B cell (primary cell): Measurements from ENCODE around the gene EIPR1. TPM values are rescaled to one million over a fixed set of nuclear protein-coding genes. Genes with fewer than 3 reads are reported as not detected.

ENCODE experiments used
- ATAC-seq: fragments of 200-7000 bp; cut with Tn5 transposase; one replicate; pipeline ENCODE4 v1.10.0; 2021; ENCODE audit warnings: low read depth, mild to moderate bottlenecking, moderate number of reproducible peaks, moderate library complexity
- CTCF ChIA-PET: fragments of 350-600 bp; sonication (Branson Sonifier 250); formaldehyde crosslinking; loops from one replicate; lab custom pipeline; 2021; ENCODE audit warnings: antibody characterized with exemption, inconsistent platforms; lab: Charles Lee
- POLR2A ChIA-PET: fragments of 350-600 bp; sonication (Branson Sonifier 250); formaldehyde crosslinking; loops from one replicate; lab custom pipeline; 2021; ENCODE audit warnings: antibody characterized with exemption; lab: Charles Lee
- DNase-seq: peaks from one replicate; pipeline ENCODE4 v3.0.0; 2013
- H2AFZ ChIP-seq: 2 replicates; pipeline ENCODE4 v1.6.1; 2012; ENCODE audit warnings: mild to moderate bottlenecking, low read depth, low read length; ENCODE audit not compliant: insufficient read depth, poor library complexity, severe bottlenecking
- H3K27ac ChIP-seq, 2 donors: 1 replicate in 1 of 2; 2 replicates in 1 of 2; pipeline ENCODE4 v1.5.1; 2012 to 2013; ENCODE audit warnings: low read length in 2 of 2, mild to moderate bottlenecking in 2 of 2, moderate library complexity in 1 of 2
- H3K27me3 ChIP-seq, 4 experiments: fragments of 200-600 bp in 1 of 4; sonication (generic) in 1 of 4; replicated peaks in 1 of 4; 1 replicate in 2 of 4; 2 replicates in 2 of 4; pipeline versions ENCODE4 v1.6.1 to v1.7.0; 2013 to 2016; ENCODE audit warnings: low read length in 3 of 4, mild to moderate bottlenecking in 2 of 4, mixed read lengths in 1 of 4, moderate library complexity in 1 of 4; ENCODE audit not compliant: insufficient read depth in 4 of 4, control insufficient read depth in 3 of 4; ENCODE audit errors: control extremely low read depth in 1 of 4
- H3K36me3 ChIP-seq, 2 experiments: replicated peaks in 1 of 2; 1 replicate in 1 of 2; 2 replicates in 1 of 2; pipeline versions ENCODE4 v1.6.1 to v1.7.1; 2013; ENCODE audit warnings: low read length in 1 of 2; ENCODE audit not compliant: insufficient read depth in 2 of 2, control insufficient read depth in 1 of 2; ENCODE audit errors: control extremely low read depth in 1 of 2, extremely low read depth in 1 of 2
- H3K4me1 ChIP-seq, 2 donors: fragments of 200-600 bp in 1 of 2; sonication (generic) in 1 of 2; 1 replicate in 1 of 2; 2 replicates in 1 of 2; pipeline versions ENCODE4 v1.5.1 to v1.6.1; 2013 to 2017; ENCODE audit warnings: low read length in 2 of 2; ENCODE audit not compliant: control insufficient read depth in 2 of 2, insufficient read depth in 2 of 2
- H3K4me2 ChIP-seq: replicated peaks from 2 replicates; pipeline ENCODE3; 2012; ENCODE audit warnings: mild to moderate bottlenecking, low read depth, low read length; ENCODE audit not compliant: poor library complexity, severe bottlenecking
- H3K4me3 ChIP-seq, 5 experiments: fragments of 200-600 bp in 1 of 5; sonication (generic) in 1 of 5; 1 replicate in 3 of 5; 2 replicates in 2 of 5; pipeline versions ENCODE4 v1.5.1 to v1.7.0; 2011 to 2016; ENCODE audit warnings: low read length in 4 of 5, mild to moderate bottlenecking in 4 of 5, low read depth in 2 of 5, control low read depth in 1 of 5, moderate library complexity in 1 of 5; ENCODE audit not compliant: insufficient read depth in 1 of 5; ENCODE audit errors: control extremely low read depth in 1 of 5, extremely low read depth in 1 of 5
- H3K79me2 ChIP-seq: fragments of 200-600 bp; sonication (generic); one replicate; pipeline ENCODE4 v1.6.0; 2016; ENCODE audit warnings: low read length; ENCODE audit not compliant: control insufficient read depth, insufficient read depth
- H3K9ac ChIP-seq: fragments of 200-600 bp; sonication (generic); 2 replicates; pipeline ENCODE4 v1.6.1; 2017; ENCODE audit warnings: mild to moderate bottlenecking, low read length, moderate library complexity
- H3K9me3 ChIP-seq, 3 donors: one replicate each; pipeline versions ENCODE4 v1.6.1 to v1.7.1; 2013; ENCODE audit warnings: low read length in 2 of 3; ENCODE audit not compliant: control insufficient read depth in 2 of 3, insufficient read depth in 1 of 3; ENCODE audit errors: control extremely low read depth in 1 of 3
- H4K20me1 ChIP-seq: 2 replicates; pipeline ENCODE4 v1.6.0; 2012; ENCODE audit warnings: mild to moderate bottlenecking, low read length; ENCODE audit not compliant: insufficient read depth, control insufficient read depth, poor library complexity, severe bottlenecking
- H3K27ac Mint-ChIP-seq: one replicate; pipeline ENCODE4 v1.8.0; 2021; ENCODE audit warnings: mixed read lengths
- H3K27me3 Mint-ChIP-seq: one replicate; pipeline ENCODE4 v1.8.0; 2021; ENCODE audit warnings: mixed read lengths
- H3K4me1 Mint-ChIP-seq: one replicate; pipeline ENCODE4 v1.8.0; 2021; ENCODE audit warnings: mixed read lengths
- H3K4me3 Mint-ChIP-seq: one replicate; pipeline ENCODE4 v1.8.0; 2021; ENCODE audit warnings: mixed read lengths
- H3K9me3 Mint-ChIP-seq: one replicate; pipeline ENCODE4 v1.8.0; 2022; ENCODE audit warnings: mixed read lengths; ENCODE audit not compliant: insufficient read depth
- CTCF ChIP-seq: fragments of 200-600 bp; IDR thresholded peaks from one replicate; pipeline ENCODE4 v1.8.0; 2022; ENCODE audit warnings: antibody characterized with exemption, mild to moderate bottlenecking
- EZH2 ChIP-seq: IDR thresholded peaks from 2 replicates; pipeline ENCODE4 v1.6.1; 2012; ENCODE audit warnings: borderline replicate concordance, low read depth, mild to moderate bottlenecking, moderate library complexity, low read length; ENCODE audit not compliant: insufficient read depth, poor library complexity, severe bottlenecking
- WGBS: methylation state at CpG from one replicate; pipeline ENCODE4 v1.1.5; 2013; ENCODE audit warnings: missing lambda C conversion rate; ENCODE audit not compliant: insufficient coverage; 5-methylcytosine and 5-hydroxymethylcytosine counted together
- intact Hi-C: fragments of 100-400 bp; cut with micrococcal nuclease; formaldehyde crosslinking; loops from one replicate; pipeline ENCODE4 v1.10.0; 2022
- polyA plus RNA-seq: library from polyadenylated mRNA; depleted of rRNA; stranded (reverse); fragments of >200 nt; gene quantifications from 2 replicates; pipeline ENCODE4 v1.2.3, GENCODE V29; 2012
- total RNA-seq, 2 donors: library from RNA; stranded (reverse); fragments of 120-200 nt in 1 of 2; gene quantifications; 1 replicate in 1 of 2; 2 replicates in 1 of 2; pipeline versions ENCODE4 v1.2.3 to v1.2.4, GENCODE V29; 2013 to 2022

The EIPR1 gene
- total and polyA plus RNA-seq, 2 donors (not counting 1 experiment from before 2014, with no cell fraction given), result 31.8 to 37.0 TPM

- DNase-seq, result no peak
- POLR2A ChIA-PET, result no interaction called here
- Histone ChIP-seq H3K36me3 (peaks cover 0 to 8% of the 10 kb centered on the region in 2 experiments), H3K27ac (no peak overlapping the region), H3K9ac (no peak overlapping the region), H4K20me1 (peaks cover 16% of the 10 kb centered on the region), H3K4me1 (no peaks in the 10 kb centered on the region), H3K4me2 (no peak overlapping the region), H3K27me3 (no peaks in the 10 kb centered on the region), H3K4me3 (no peak overlapping the region), H2AFZ (no peak overlapping the region), H3K9me3 (no peaks in the 10 kb centered on the region), H3K79me2 (peaks cover 33% of the 10 kb centered on the region)
- no peak for ATAC-seq
- Mint-ChIP-seq H3K4me3 (no peak overlapping the region), H3K9me3 (no peaks in the 10 kb centered on the region), H3K27ac (no peak overlapping the region), H3K4me1 (no peaks in the 10 kb centered on the region), H3K27me3 (no peaks in the 10 kb centered on the region)
- TF ChIP-seq EZH2 (no peak), CTCF (no peak)
- WGBS, result 94% methylated on average over 11 of the region's 12 CpGs
- intact Hi-C loops, result no loop called here
- CTCF ChIA-PET, result interaction anchor here (0.8 kb wide), 1 partner anchor 9 kb away, joined by 3 read pairs; no protein-coding TSS in a partner anchor
Observed at GRCh38 chr2:3312576-3313345, 64.9 kb downstream of the EIPR1 start.

GRCh38 chr2:3311601-3312000 lies 66.0 kb downstream of the EIPR1 start:
- no peak overlapping the region for H3K9ac ChIP-seq
- intact Hi-C loops, result no loop called here
- H3K36me3 ChIP-seq, result no peaks in the 10 kb centered on the region
- H3K4me3 Mint-ChIP-seq, result no peak overlapping the region
- H3K4me3 ChIP-seq, result no peak overlapping the region
- CTCF ChIA-PET, result no interaction called here
- WGBS, result 96% methylated on average over 8 of the region's 12 CpGs
- no peaks in the 10 kb centered on the region for H3K27me3 Mint-ChIP-seq
- no peak for TF ChIP-seq CTCF
- no peak for TF ChIP-seq EZH2
- H3K4me1 ChIP-seq, result no peaks in the 10 kb centered on the region
- H3K9me3 Mint-ChIP-seq, result no peaks in the 10 kb centered on the region
- no peak for DNase-seq
- no peaks in the 10 kb centered on the region for H3K9me3 ChIP-seq
- no peaks in the 10 kb centered on the region for H3K4me1 Mint-ChIP-seq
- POLR2A ChIA-PET, result no interaction called here
- no peak overlapping the region for H3K27ac ChIP-seq
- H3K27ac Mint-ChIP-seq, result no peak overlapping the region
- H3K4me2 ChIP-seq, result no peak overlapping the region
- no peak for ATAC-seq
- H3K79me2 ChIP-seq, result peaks cover 23% of the 10 kb centered on the region
- no peak overlapping the region for H2AFZ ChIP-seq
- peaks cover 7% of the 10 kb centered on the region for H4K20me1 ChIP-seq
- H3K27me3 ChIP-seq, result no peaks in the 10 kb centered on the region
